GM21528 (cell line): Measurements from ENCODE around the gene FRK.

Experiments
- ATAC-seq: cut with Tn5 transposase; IDR thresholded peaks from one replicate; pipeline ENCODE4 v1.9.1; 2021; ENCODE audit warnings: mild to moderate bottlenecking, moderate library complexity; ENCODE audit not compliant: unreplicated experiment, low FRiP score

Gene FRK

DNA sequence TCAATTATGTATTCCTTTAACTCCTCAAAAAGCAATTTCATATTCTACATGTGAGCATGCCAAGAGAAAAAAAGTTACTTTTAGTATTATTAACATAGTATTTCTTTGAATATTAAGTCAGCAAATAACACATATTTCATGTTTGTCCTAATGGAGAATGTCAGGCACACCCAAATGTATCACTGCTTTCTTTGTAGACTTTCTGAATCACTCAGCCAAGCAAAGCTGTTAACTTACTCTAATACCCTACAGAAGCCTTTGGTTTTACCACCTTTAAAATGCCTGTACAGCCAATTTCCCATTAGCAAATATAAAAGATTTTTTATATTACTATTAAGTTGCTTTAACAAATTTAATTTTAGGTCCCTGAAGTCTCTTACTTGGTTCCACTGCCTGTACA, 23.8 kb downstream of the FRK start:
- ATAC-seq: no peak

DNA sequence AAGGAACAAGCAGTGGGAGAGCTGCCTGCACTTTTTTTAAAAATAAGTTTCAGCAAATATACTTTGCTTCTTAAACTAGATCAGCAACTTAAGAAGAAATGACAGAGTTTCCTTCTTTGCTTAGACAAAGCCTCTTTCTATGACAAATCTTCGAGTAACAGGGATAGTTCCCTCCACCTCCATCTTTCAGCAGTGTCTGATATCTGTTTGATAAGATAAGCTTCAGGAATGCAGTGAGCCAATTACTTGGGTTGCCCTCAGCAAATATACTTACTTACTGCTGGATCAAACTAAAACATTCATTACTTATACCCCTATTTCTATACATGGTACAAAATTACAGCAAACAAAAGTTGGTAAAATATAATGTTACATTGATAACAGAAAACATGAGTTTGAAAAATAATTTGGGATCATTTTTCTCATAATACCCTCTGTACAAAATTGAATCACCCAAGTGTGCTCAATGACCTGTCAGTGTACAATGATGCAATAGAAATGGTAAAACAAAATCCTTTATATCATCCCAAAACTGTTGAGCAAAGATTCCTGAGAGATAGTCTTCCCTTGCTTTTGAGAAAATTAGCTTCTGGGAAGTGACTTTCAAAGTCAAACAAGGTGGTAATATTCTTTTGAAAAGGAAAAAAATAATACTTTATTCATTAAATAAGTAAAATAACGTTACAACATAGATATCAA, 24.5 kb downstream of the FRK start:
- no peak for ATAC-seq

DNA sequence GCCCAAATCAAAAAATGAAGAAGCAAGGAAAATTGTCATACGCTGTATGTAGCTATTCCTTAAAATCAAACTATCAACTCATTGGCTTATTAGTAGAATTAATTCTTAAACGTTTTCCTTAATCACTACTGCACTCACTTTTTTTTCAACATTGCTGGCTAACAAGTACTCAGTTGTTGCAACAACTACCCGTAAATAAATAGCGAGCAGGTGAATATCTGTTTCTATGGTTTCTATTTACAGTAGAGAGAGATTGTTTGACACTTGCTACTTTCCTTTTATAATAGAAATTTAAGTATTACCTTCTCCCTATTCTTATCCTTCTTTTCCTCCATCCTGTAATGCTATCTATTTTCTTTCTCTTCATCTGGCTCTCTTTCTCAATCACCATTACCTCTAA, 25.1 kb downstream of the FRK start:
- ATAC-seq: no peak

DNA sequence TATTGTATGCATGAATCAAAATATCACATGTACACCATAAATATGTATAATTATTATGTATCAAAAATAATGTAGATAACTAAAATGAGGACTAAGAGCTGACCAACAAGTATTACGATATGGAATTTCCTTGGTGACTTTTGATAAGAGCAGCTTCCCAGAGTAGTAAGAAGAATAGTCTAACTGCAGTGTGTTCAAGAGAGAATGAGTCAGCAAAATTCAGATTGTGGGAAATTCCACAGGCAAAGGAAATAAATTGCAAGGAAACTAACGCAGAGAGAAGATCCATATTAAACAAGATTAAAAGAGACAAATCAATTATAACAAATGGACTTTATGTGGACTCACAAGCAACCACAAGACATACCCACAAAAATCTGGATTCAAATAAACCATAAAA, 26.4 kb downstream of the FRK start:
- ATAC-seq: no peak

DNA sequence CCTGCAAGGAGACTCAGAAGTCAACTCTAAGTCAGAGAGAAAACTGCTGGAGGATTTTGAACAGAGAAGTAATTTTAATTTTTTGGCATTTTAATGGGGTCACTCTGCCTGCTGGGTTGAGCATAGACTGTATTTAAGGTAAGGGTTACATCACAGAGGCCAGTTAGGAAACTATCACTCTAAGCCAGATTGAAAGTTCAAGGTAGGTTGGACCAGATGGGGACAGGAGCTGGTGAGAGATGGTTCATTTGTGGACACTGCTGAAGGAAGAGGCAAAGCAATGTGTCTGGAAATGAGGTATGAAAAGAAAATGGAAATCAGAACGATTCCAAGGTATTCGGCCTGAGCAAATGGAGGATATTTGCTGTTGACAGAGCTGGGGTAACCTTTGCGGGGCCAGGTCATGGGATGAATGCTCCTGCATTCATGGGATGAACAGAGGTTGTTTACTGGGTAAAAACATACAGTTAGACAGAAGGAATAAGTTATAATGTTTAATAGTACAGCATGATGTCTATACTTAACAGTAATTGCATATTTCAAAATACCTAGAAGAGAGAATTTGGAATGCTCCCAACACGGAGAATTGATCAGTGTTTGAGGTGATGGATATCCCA, 26.9 kb downstream of the FRK start:
- no peak for ATAC-seq

DNA sequence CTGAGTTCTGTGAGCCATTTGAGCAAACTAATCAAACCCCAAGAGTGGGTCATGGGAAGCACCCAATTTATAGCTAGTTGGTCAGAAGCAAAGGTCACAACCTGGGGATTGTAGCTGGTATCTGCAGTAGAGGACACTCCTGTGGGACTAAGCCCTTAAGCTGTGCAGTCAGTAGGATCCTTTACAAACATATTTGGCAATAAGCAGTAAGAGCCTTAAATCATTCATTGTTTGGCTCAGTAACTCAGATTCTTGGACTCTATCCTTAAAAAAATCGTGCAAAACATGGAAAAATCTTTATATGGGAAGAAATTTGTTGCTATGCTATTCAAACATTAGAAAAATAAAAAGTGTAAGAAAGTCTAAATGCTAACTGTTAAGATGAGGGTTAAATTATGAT, 29.9 kb downstream of the FRK start:
- ATAC-seq: no peak

DNA sequence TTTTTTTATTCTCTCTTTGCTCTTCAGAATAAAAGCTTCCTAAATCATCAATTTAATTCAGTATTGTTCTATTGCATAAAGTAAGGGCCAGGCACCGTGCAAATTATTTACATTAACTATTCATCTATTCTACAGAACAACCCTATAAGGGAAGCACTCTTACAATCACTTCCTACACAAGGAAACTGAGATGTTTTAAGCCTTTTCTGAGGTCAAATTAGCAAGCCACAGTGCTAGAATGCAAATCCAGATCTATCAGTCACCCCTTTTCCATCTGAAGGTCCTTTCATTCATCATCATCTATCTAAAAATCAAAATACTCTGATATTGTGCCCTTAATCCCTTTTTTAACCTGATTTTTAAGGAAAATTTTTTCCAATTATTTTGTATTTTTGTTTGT, 31.2 kb downstream of the FRK start:
- peak; percentile 65 for ATAC-seq

DNA sequence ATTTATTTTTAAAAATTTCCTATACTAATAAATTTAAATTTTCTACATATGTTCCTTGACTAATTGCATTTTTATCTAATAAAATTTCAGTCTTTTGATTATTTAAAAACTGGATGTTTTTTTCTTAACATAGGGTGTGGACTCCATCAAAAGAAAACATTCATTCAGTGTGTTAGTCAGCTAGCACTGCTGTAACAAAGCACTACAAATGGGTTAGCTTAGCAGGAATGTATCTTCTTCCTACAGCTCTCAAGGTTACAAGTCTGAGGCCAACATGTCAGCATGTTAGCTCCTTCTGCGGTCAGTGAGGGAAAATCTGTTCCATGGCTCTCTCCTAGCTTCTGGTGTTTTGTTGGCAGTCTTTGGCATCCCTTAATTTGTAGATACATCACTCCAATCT, 32.5 kb downstream of the FRK start:
- ATAC-seq: no peak

DNA sequence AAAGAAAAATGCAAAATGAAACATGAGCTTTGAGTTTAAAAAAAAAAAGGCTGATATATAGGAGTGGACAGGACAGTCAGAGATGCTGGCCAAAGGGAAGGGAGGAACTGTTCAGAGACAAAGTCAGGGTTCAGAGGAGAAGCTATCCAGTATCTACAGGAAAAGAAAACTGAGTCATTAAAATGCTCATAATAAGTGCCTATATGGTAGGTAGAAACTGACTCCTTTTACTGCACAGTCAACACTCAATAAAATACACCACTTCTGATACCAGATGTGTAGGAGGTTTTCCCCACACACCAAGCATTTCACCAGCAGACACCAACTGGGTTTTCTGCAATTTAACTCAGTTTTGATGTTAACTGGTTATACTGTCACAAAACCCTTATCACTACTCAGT, 32.9 kb downstream of the FRK start:
- ATAC-seq: peak; percentile 50

DNA sequence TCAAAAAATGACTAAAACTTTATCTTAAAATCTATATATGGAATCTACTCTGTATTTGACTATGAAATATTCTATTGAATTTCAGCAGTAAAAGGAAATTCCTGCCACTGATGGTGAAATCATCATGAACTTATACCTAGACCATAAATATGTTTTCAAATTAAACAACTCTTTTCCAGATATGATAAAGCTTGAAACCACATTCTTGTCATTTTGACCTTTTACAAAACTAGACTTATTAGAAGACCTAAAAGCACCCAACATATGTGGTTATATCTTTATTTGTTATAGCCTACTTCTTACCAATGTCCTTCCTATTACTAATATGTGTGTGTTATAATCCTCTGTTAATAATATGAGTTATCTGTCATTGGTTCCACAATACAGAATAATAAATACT, 35.3 kb downstream of the FRK start:
- ATAC-seq: no peak

DNA sequence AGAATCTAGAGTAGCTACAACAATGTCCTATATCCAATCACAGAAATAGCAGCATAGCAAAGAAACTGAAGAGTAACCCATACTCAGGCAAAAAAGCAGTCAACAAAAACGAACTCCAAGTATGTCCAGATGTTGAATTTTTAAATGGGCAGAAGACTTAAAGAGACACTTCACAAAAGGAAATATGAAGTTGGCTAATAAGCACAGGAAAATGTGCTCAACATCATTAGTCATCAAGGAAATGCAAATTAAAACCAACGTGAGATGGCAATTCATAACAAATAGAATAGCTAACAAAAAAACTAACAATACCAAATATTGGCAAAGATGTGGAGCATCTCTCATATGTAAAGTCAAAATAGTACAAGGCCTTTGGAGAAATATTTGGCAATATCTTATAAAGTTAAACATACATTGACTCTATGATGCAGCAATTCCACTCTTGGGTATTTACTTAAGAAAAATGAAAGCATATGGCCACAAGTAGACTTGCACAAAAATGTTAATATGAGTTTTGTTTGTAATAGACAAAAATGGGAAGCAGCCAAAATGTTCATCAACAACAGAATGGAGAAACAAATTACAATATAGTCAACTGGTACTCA, 37.7 kb downstream of the FRK start:
- ATAC-seq: no peak

DNA sequence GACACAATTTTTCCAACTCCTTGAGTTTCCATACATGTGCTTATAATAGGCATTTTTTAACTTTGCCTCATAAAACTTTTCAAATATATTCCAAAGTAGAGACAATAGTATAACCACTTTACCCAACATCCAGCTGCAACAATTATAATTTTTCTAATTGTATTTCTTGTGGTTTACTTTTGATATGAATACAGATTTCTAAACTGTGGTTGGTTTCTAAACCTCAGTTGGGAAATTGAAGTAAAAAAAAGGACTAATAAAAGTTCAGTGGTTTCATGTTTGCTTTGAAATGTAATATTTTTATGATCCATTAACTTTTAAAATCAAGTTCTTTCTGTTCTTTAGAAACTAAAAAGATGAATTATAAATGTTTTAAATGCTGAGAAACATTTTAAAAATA, 40.0 kb downstream of the FRK start:
- ATAC-seq: no peak

DNA sequence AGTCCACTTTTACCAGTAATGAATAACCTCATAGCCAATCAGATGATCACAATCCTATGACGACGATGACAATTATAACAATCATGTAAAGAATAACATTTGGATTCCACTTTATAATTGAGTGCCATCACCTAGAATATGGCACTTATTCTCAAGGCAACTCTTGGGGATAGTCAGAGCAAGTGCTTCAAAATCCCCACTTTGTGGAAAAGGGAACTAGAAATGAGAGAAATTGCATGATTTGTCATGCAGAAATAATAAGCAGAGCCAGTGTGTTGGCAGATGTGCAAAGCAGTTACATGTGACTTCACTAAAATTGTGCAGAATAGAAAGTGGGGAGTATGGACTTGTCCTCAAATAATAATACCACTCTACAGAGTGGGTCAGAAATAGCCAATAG, 41.3 kb downstream of the FRK start:
- peak; percentile 84 for ATAC-seq

DNA sequence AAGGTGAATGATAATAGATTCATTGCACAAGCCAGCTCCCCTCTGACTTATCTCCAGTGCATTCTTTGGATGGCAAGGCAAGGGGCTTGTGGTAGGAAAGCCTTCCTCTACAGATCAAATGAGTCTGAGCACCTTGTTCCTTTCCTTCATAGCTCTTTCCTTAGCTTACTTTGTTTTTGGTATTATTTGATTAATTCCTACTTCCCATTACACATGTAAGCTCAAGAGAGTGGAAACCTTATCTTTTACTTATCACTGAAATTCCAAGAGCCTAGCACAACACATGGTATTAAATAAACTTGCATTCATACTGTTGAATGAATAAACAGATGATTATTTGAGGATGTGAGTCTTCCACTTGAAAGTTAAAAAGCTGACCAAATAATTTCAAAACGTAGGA, 41.7 kb downstream of the FRK start:
- peak; percentile 8 for ATAC-seq

DNA sequence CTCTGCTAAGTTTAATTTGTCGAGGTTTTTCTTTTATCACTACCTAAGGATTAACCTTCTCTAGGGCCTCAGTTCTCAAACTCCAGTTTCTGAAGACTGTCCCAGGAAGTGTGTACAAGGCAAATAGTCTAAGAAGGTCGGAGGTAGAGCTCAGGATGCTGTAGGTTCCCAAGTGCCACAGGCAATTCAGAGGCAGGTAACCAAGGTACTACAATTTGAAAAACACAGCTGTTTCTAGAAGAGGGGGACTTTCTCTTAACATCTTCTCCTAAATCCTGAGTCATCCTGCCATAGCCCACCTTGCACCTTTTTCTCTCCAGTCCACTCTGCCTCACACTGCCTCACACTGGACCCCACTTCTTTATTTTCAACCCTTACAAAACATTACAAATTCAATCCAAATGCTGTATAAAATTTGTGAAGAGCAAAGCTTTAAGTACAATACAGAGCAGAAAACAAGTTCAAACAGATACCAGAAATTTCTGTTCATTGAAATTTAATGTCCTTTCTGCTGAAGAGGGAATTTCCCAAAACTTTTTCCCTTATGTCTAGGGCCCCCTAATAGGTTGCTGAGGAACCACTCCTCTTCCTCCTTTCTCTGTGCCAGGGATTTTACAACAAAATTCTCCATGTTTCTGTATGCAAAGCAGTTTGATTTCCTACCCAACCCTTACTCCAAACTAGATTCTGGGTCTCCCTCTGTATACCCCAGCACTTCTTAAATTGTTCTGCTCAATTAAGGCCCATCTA, 43.0 kb downstream of the FRK start:
- ATAC-seq: no peak

DNA sequence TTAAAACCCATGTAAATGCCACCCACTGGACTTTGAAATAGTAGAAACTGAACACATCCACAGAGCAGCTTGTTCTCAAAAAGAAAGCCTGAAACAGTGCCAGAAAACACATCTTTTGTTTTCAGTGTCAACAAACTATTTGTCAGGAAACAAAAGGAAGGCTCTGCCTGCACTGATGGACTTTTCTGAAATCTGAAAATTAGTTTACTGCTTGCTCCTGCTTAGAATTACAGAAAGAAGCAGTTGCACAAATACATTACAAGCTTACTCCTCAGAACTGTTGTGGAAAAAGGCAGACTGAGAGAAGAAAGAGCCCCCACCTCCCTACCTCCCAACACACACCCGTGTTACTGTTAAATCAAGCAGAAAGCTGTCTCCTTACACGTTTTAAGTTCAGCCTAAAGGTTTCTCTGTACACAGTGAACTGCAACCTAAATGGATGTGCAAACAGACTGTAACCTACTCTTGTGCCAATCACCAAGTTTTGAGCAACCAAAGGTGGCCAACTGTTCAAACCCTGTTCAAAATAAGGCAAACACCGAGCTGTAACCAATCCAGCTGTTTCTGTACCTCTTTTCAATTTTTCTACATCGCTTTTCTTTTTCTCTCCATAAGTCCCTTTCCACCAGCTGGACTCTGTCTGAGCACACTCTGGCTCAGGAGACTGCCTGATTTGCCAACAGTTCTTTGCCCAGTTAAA, 43.7 kb downstream of the FRK start:
- ATAC-seq: peak; percentile 26

DNA sequence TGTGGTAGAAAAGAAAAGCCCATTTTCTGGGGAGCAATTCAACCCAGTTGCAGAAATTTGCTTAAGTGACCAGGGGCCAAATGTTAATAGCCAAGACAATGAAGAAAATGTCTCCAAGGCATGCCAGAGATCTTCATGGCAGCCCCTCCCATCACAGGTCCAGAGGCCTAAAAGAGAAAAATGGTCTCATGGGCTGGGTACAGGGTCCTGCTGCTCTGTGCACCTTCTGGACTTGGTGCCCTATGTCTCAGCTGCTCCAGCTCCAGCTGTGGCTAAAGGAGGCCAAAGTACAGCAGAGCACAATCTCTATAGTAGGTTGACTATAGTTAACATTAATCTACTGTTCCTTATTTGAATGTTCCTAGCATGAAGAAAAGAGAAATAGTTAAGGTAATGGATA, 44.7 kb downstream of the FRK start:
- no peak for ATAC-seq

DNA sequence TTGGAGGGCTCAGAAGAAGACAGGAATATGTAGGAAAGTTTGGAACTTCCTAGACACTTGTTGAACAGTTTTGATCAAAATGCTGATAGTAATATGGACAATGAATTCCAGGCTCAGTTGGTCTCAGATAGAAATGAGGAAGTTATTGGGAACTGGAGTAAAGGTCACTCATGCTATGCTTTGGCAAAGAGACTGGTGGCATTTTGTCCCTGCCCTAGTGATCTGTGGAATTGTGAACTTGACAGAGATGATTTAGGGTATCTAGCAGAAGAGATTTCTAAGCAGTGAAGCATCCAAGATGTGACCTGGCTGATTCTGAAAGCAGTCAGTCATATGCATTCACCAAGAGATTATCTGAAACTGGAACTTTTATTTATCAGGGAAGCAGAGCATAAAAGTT, 45.1 kb downstream of the FRK start:
- ATAC-seq: no peak

DNA sequence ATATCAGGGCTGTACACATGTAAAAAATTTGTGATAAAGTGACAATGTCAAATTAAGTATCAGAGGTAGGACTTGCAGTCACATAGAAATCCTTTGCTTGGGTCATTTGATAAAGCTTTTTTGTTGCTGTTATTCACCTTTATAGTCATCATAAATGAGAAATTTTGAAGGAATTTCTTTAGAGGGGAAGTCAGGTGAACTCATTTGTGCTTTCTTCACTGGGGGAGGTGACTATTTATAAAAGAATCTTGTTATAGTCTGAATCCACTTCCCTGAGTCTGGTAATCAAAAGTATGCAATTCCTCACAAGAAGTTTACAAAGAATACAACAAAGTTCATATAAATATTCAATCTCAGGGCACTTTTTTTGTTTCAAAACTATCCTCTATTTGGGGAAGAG, 47.7 kb downstream of the FRK start:
- no peak for ATAC-seq

DNA sequence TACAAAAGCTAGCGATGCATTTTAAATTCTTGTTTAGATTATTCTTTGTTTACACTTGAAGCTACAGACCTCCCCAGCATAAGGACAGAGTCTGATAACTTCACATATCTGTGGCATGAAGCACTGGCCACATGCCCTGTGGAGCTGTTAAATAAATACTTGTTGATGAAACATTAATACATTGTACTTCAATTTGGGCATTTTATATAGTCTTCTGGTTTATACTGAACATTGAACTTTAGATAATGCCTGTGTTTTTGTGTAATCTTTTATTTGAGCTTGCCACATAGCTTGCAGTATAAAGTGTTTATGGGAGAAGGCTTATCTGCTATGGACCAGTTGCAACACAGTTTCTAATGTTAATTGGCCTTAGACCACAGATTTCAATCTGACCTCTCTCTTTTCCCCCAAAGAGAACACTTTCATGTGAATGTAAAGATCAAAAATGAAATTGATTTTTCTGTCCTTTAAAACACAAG, 48.2 kb downstream of the FRK start:
- no peak for ATAC-seq

DNA sequence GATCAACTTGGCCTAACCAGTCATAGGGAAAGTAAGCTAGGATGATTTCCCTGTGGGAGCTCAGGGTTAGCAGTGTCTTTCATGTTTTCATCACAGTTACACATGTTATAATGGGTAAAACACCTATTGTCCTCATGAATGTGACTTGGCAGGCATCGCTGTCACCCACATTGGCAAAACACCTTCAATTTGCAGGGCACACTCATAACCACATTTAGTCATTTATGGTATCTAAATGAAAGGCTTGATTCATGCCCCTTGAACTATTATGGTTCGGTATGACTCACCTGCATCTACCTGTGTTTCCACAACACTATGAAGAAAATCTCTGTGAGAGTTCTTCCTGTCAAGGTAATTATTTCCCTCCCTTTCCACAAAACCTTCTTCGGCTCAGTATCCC, 49.2 kb downstream of the FRK start:
- ATAC-seq: peak; percentile 38
